CD14-positive monocyte (primary cell): ENCODE results near the gene ECEL1. TPM values are rescaled to one million over a fixed set of nuclear protein-coding genes. Genes with fewer than 3 reads are reported as not detected.

Experiments
- DNase-seq, 3 donors: peaks; one replicate each; pipeline ENCODE4 v3.0.0-alpha.2; 2011 to 2022
- H2AFZ ChIP-seq: 2 replicates; pipeline ENCODE4 v1.6.0; 2012; ENCODE audit warnings: mild to moderate bottlenecking, low read depth, low read length, inconsistent platforms; ENCODE audit not compliant: insufficient read depth, poor library complexity, severe bottlenecking
- H3K27ac ChIP-seq, 2 donors: 1 replicate in 1 of 2; 2 replicates in 1 of 2; pipeline ENCODE4 v1.5.1; 2012 to 2013; ENCODE audit warnings: low read length in 2 of 2, control low read depth in 1 of 2, inconsistent platforms in 1 of 2, low read depth in 1 of 2, mild to moderate bottlenecking in 1 of 2
- H3K27me3 ChIP-seq, 2 donors: one replicate each; pipeline versions ENCODE4 v1.6.0 to v1.6.1; 2011 to 2013; ENCODE audit warnings: low read length in 2 of 2; ENCODE audit not compliant: control insufficient read depth in 2 of 2, insufficient read depth in 2 of 2
- H3K36me3 ChIP-seq, 2 donors: replicated peaks in 1 of 2; 1 replicate in 1 of 2; 2 replicates in 1 of 2; pipeline versions ENCODE4 v1.5.1 to v1.6.1; 2012 to 2013; ENCODE audit warnings: low read length in 2 of 2, control low read depth in 1 of 2, inconsistent platforms in 1 of 2, mild to moderate bottlenecking in 1 of 2; ENCODE audit not compliant: insufficient read depth in 2 of 2, control insufficient read depth in 1 of 2
- H3K4me1 ChIP-seq, 2 donors: 1 replicate in 1 of 2; 2 replicates in 1 of 2; pipeline versions ENCODE4 v1.5.1 to v1.6.1; 2012 to 2013; ENCODE audit warnings: low read length in 2 of 2, control low read depth in 1 of 2, inconsistent platforms in 1 of 2, mild to moderate bottlenecking in 1 of 2, moderate library complexity in 1 of 2; ENCODE audit not compliant: insufficient read depth in 2 of 2, control insufficient read depth in 1 of 2
- H3K4me2 ChIP-seq: replicated peaks from 2 replicates; pipeline ENCODE3; 2012; ENCODE audit warnings: low read length, moderate library complexity, mild to moderate bottlenecking; ENCODE audit not compliant: poor library complexity, severe bottlenecking; ENCODE audit errors: extremely low read depth
- H3K4me3 ChIP-seq, 3 experiments: fragments of 200-600 bp in 1 of 3; sonication (generic) in 1 of 3; replicated peaks in 1 of 3; 1 replicate in 2 of 3; 2 replicates in 1 of 3; pipeline ENCODE4 v1.5.1; 2011 to 2013; ENCODE audit warnings: low read length in 3 of 3, mild to moderate bottlenecking in 3 of 3, control low read depth in 2 of 3, low read depth in 2 of 3, inconsistent platforms in 1 of 3, moderate library complexity in 1 of 3
- H3K79me2 ChIP-seq: 2 replicates; pipeline ENCODE4 v1.6.0; 2012; ENCODE audit warnings: mild to moderate bottlenecking, control low read depth, inconsistent platforms, low read length, moderate library complexity; ENCODE audit not compliant: insufficient read depth
- H3K9ac ChIP-seq: 2 replicates; pipeline ENCODE4 v1.6.0; 2017; ENCODE audit warnings: low read length, mild to moderate bottlenecking; ENCODE audit not compliant: insufficient read depth, poor library complexity, severe bottlenecking
- H3K9me3 ChIP-seq, 2 donors: replicated peaks in 1 of 2; 1 replicate in 1 of 2; 2 replicates in 1 of 2; pipeline versions ENCODE4 v1.5.1 to v1.6.1; 2012 to 2013; ENCODE audit warnings: low read length in 2 of 2, control low read depth in 1 of 2; ENCODE audit not compliant: control insufficient read depth in 1 of 2, insufficient read depth in 1 of 2
- H4K20me1 ChIP-seq: 2 replicates; pipeline ENCODE4 v1.6.0; 2012; ENCODE audit warnings: mild to moderate bottlenecking, low read length, control low read depth, moderate library complexity; ENCODE audit not compliant: insufficient read depth
- H3K27ac Mint-ChIP-seq, 7 donors: one replicate each; pipeline ENCODE4 v1.8.0; 2020; ENCODE audit warnings: mild to moderate bottlenecking in 7 of 7, mixed read lengths in 7 of 7, moderate library complexity in 6 of 7, inconsistent platforms in 2 of 7
- H3K27me3 Mint-ChIP-seq, 3 donors: one replicate each; pipeline ENCODE4 v1.8.0; 2021 to 2022; ENCODE audit warnings: low read depth in 3 of 3, mild to moderate bottlenecking in 3 of 3, mixed read lengths in 3 of 3, moderate library complexity in 3 of 3, inconsistent platforms in 1 of 3
- H3K36me3 Mint-ChIP-seq, 2 donors: one replicate each; pipeline ENCODE4 v1.8.0; 2020; ENCODE audit warnings: mixed read lengths in 2 of 2, inconsistent platforms in 1 of 2, mild to moderate bottlenecking in 1 of 2
- H3K4me1 Mint-ChIP-seq: one replicate; pipeline ENCODE4 v1.8.0; 2020; ENCODE audit warnings: mild to moderate bottlenecking, mixed read lengths
- H3K4me3 Mint-ChIP-seq, 2 donors: one replicate each; pipeline ENCODE4 v1.8.0; 2020; ENCODE audit warnings: mild to moderate bottlenecking in 2 of 2, mixed read lengths in 2 of 2, moderate library complexity in 1 of 2
- H3K9me3 Mint-ChIP-seq, 7 donors: one replicate each; pipeline ENCODE4 v1.8.0; 2020 to 2022; ENCODE audit warnings: mixed read lengths in 7 of 7, mild to moderate bottlenecking in 6 of 7, moderate library complexity in 6 of 7, inconsistent platforms in 2 of 7
- WGBS: methylation state at CpG from one replicate; pipeline ENCODE4 v1.1.5; 2013; ENCODE audit warnings: missing lambda C conversion rate; ENCODE audit not compliant: insufficient coverage; 5-methylcytosine and 5-hydroxymethylcytosine counted together
- intact Hi-C, 2 donors: fragments of 100-400 bp; cut with micrococcal nuclease; formaldehyde crosslinking; loops; one replicate each; pipeline versions ENCODE4 v1.15.0 to v1.15.1; 2023
- polyA plus RNA-seq, 3 donors: library from polyadenylated mRNA; depleted of rRNA in 1 of 3; unstranded in 2 of 3; stranded (reverse) in 1 of 3; fragments of 300-500 nt in 2 of 3; fragments of >200 nt in 1 of 3; fragmentation: Illumina TruSeq in 2 of 3; gene quantifications; 1 replicate in 2 of 3; 2 replicates in 1 of 3; pipeline ENCODE4 v1.2.3, GENCODE V29; 2012 to 2021
- TF ChIP-seq, protein P1 (sequence below): fragments of 200-600 bp; IDR thresholded peaks from one replicate; pipeline ENCODE4 v1.8.0; 2022; ENCODE audit warnings: antibody characterized with exemption, mild to moderate bottlenecking

The ECEL1 gene
- polyA plus RNA-seq, 3 donors, result not detected

DNA sequence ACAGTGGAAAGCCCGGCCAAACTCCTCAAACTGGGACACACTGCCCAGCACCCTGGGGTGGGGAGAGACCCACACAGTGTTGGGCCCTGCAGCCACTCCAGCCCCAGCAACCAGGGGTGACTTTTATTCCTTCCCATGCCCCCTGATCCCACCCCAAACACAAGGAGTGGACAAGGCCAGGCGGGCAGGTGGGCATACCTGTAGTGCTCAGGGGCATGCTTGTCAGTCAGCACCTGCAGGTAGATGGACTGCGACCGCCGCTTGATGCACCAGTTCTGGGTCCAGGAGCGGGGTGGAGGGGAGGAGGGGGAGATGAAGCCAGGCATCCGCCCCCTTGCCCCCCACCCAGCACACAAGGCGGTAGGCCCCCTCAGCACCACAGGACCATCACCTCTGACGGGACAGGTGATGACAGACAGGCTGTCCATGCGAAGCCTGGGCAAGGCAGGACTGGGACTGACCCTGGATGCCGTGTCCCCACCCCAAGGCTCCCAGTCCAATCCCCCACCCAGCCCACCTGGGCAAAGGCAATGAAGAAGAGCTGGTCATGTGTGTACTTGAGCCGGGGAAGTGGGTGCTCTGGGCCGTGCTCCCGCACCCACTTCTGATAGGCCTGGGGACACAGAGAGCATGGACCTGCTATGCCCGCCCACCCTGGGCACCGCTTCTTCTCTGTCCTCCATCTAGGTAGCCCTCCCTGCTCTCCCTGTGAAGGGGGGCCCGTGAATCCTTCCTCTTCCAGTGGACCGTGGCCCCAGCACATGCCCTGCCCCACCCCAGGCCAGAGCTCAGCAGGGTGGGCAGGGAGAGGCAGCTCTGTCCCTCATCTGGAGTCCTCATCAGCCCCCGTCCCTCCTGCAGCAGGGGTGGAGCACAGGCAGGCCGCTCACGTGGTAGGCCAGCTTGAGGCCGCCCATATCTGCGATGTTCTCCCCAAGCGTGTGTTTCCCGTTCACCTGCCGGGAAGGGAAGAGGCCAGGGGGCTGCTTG lies 7.1 kb downstream of the ECEL1 start:
- Histone ChIP-seq H3K4me2 (no peak overlapping the region), H3K27me3 (peaks cover 0 to 16% of the 10 kb centered on the region in 2 donors), H3K79me2 (no peaks in the 10 kb centered on the region), H3K36me3 (no peaks in the 10 kb centered on the region), H3K9ac (no peak overlapping the region), H4K20me1 (no peaks in the 10 kb centered on the region), H3K4me1 (no peaks in the 10 kb centered on the region), H3K9me3 (no peaks in the 10 kb centered on the region), H3K27ac (no peak overlapping the region), H2AFZ (no peak overlapping the region), H3K4me3 (no peak overlapping the region)
- no peak overlapping the region for H3K4me3 Mint-ChIP-seq
- TF ChIP-seq, protein P1, sequence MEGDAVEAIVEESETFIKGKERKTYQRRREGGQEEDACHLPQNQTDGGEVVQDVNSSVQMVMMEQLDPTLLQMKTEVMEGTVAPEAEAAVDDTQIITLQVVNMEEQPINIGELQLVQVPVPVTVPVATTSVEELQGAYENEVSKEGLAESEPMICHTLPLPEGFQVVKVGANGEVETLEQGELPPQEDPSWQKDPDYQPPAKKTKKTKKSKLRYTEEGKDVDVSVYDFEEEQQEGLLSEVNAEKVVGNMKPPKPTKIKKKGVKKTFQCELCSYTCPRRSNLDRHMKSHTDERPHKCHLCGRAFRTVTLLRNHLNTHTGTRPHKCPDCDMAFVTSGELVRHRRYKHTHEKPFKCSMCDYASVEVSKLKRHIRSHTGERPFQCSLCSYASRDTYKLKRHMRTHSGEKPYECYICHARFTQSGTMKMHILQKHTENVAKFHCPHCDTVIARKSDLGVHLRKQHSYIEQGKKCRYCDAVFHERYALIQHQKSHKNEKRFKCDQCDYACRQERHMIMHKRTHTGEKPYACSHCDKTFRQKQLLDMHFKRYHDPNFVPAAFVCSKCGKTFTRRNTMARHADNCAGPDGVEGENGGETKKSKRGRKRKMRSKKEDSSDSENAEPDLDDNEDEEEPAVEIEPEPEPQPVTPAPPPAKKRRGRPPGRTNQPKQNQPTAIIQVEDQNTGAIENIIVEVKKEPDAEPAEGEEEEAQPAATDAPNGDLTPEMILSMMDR, result no peak
- DNase-seq, result no peak
- WGBS, result 84% methylated on average over 15 of the region's 26 CpGs
- H3K27me3 Mint-ChIP-seq, result peaks cover 20 to 23% (median 21%) of the 10 kb centered on the region in 3 donors
- H3K4me1 Mint-ChIP-seq, result no peaks in the 10 kb centered on the region
- peaks cover 0 to 3% (median 0%) of the 10 kb centered on the region in 7 donors for H3K9me3 Mint-ChIP-seq
- no peak overlapping the region for H3K27ac Mint-ChIP-seq
- no peaks in the 10 kb centered on the region for H3K36me3 Mint-ChIP-seq
- intact Hi-C loops, result no loop called here

DNA sequence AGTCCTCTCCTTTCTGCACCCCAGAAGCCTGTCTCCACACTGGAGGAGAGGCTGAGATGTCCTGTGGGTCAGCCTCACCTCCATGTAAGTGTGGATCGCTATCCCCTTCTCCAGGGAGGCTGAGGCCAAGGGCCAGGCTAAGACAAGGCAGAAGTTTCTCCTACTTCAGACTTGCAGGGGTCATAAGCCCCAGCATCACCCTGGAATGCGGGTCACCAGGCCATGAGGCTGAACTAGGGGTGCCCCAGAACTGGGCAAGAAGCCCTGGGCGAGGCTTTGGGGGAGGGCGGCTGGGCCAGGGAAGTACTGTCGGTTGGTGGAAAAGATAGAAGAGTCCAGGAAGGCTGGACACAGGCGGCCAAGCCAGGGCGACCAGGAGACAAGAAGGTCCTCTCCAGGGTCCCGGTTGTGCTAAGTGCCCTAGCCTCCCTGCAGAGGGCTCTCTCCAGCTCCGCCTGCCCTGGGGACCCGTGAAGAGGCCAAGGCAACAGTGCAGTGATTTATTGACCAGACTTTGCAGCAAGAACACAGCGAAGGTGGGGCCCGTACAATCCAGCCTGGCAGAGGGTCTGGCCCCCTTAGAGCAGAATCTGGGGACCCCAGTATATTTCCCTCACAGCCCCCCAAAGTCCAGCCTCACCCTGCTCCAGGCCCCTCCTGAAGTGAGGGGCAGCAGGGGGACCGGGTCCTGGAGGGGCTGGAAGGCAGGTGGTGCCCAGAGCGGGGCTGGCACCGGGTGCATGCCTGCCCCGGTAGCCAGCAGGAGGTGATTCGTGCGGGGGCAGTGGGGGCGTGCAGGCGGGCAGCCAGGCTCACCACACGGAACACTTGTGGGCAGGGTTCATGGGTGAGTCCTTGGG lies 8.1 kb downstream of the ECEL1 start:
- H3K9me3 ChIP-seq, result no peaks in the 10 kb centered on the region
- intact Hi-C loops, result no loop called here
- no peak overlapping the region for H3K4me3 Mint-ChIP-seq
- DNase-seq, result no peak
- H3K27me3 ChIP-seq, result peaks cover 0 to 7% of the 10 kb centered on the region in 2 donors
- peak overlapping the region in 1 of 7 donors; percentile 25 for H3K27ac Mint-ChIP-seq
- H3K4me2 ChIP-seq, result no peak overlapping the region
- 83% methylated on average over 17 of the region's 21 CpGs for WGBS
- no peaks in the 10 kb centered on the region for H4K20me1 ChIP-seq
- H3K79me2 ChIP-seq, result no peaks in the 10 kb centered on the region
- no peaks in the 10 kb centered on the region for H3K36me3 ChIP-seq
- no peak overlapping the region for H2AFZ ChIP-seq
- no peak overlapping the region for H3K27ac ChIP-seq
- peaks cover 13 to 20% (median 14%) of the 10 kb centered on the region in 3 donors for H3K27me3 Mint-ChIP-seq
- H3K4me1 ChIP-seq, result no peaks in the 10 kb centered on the region
- H3K4me3 ChIP-seq, result no peak overlapping the region
- H3K36me3 Mint-ChIP-seq, result no peaks in the 10 kb centered on the region
- H3K9ac ChIP-seq, result no peak overlapping the region
- H3K4me1 Mint-ChIP-seq, result no peaks in the 10 kb centered on the region
- TF ChIP-seq, protein P1, result no peak
- no peaks in the 10 kb centered on the region for H3K9me3 Mint-ChIP-seq
